ENCODE measurements around the gene CNN3.

The CNN3 gene

DNA sequence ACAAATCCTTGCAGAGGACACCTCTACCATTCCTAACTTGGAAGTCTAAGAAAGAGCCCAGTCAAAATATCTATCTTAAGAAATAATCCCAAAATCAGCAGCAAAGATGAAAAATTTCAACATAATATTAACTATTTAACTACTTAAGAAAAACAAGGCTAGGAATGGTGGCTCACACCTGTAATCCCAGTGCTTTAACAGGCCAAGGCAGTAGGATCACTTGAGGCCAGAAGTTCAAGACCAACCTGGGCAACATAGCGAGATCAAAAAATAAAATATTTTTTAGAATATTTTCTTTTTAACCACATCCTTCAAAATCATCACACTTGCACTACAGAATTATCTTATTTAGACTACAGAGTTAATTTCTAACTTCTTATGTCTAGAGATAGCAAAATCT lies 4.9 kb downstream of the CNN3 start:
- DNase-seq, result no peak

DNA sequence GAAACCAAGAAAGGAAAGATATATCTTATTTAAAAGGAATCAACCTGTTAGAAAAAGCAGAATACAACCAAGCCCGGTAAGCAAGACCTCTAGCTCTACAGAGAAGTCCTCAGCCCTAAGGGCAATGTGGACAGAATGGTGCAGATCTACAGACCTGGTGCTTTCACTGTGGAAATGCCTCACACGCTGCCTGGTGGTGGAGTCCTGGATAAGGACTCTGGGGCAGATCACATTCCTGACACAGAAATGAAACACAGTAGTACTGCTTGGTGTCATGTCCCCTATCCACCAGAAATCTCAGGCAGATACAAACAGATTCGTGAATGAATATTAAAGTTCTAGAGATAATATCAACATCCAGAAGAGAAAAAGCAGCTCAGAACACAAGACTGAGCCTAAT lies 6.8 kb downstream of the CNN3 start:
- no peak for DNase-seq

DNA sequence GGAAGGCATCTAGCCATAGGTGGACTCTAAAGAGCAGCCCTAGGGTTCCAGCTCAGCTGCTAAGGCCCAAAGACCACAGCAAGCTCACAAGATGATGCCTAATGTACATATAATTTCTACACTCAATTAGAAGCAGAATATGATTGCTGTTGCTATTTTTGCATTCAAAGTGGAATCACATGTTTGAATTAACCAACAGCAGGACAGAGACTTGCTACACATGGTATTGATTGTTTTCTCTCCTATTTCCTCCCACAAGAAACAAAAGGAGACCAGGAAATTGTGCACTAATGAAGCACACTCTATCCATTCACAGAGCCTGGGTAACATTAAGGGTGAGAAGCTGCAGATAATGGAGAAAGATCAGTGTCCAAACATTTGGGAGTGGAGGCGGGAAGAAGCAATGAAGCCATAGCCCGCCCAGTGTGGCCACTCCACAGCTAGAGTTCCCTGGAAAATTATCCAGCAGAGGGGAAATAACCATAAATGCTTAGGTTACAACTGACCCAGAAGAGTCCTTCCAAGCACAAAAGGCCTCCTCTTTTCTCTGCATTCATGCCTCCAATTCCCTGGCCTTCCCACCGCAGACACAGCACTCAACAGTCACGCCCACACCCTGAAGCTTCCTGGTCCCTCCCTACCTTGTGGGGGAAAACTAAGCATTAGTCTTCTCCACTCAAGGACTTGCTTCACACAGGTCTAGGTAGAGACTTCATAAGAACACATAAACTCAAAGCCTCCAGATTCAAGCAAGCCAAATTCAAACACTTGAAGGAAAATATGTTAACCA lies 7.5 kb downstream of the CNN3 start:
- no peak for DNase-seq

DNA sequence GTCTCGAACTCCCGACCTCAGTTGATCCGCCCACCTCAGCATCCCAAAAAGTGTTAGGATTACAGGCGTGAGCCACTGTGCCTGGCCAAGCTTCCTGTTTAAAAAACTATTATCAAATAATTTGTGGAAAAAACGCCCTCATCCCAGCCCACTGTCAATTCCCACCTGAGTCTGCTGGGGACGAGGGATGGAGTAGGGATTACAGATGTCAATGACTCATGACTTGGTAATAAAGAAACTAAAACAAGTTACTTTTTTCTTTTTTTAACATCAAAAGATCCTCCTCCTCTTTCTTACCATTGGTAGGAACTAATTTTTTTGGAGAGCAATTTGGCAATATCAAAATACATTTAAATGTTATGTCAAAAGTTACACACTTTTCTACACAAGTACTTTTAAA lies 9.7 kb downstream of the CNN3 start:
- DNase-seq, result no peak

GRCh38 chr1:94912263-94913184 lies 14.4 kb downstream of the CNN3 start:
- DNase-seq, result no peak

DNA sequence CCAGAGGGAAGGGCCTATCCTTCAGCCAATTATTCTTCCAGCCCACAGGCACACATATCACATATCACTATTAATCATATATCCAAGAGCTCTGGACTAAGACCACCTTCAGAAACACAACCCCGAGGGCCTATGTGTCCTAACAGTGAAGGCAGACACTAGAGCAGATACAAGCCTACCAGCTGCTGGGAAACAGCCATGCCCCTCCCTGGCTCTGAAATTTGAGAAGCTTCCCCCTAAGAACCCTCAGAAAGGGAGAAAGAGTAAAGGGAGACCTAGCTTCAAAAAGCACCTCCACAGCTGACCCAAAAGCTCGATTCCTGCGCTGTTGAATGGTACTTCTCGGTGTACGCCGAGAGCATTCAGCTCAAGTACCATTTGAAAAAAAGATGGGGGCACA lies 17.4 kb downstream of the CNN3 start:
- no peak for DNase-seq

DNA sequence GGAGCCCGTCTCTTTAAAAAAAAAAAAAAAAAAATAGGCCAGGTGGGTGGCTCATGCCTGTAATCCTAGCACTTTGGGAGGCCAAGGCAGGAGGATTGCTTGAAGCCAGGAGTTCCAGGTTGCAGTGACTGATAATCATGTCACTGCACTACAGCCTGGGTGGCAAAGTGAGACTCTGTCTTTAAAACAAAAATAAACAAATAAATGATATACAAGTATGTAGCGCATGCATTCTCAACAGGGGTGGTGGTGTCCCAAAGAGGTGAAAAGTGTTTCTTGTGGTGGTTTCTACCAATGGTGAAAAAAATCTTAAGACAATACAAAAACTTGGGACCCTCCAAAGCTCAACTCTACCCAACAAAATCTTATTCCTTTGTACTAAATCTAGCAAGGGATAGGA lies 17.9 kb downstream of the CNN3 start:
- DNase-seq, result no peak

- DNase-seq, result no peak
Measured at GRCh38 chr1:94908190-94908589, 18.7 kb downstream of the CNN3 start.

DNA sequence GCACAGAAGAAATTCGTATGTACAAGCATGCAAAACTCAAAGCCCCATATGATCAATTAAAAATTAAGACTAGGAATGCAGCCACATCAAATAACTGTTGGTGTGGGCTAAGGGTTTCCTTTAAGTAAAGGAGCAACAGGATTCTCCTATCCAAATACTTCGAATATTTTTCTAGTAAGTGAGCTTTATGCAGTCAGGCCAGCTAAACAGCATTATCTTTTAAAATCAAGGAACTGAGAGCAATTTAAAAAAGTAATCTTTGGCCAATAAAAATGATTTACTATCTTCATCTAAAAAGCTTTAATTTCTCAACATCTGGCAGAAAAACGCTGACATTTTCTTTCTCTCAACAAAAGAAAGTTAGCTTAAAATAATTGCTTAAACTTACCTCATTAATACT lies 19.8 kb downstream of the CNN3 start:
- DNase-seq, result no peak

GRCh38 chr1:94906382-94906781 lies 20.5 kb downstream of the CNN3 start:
- no peak for DNase-seq

- DNase-seq, result no peak
Measured at GRCh38 chr1:94905207-94905606, 21.7 kb downstream of the CNN3 start.

DNA sequence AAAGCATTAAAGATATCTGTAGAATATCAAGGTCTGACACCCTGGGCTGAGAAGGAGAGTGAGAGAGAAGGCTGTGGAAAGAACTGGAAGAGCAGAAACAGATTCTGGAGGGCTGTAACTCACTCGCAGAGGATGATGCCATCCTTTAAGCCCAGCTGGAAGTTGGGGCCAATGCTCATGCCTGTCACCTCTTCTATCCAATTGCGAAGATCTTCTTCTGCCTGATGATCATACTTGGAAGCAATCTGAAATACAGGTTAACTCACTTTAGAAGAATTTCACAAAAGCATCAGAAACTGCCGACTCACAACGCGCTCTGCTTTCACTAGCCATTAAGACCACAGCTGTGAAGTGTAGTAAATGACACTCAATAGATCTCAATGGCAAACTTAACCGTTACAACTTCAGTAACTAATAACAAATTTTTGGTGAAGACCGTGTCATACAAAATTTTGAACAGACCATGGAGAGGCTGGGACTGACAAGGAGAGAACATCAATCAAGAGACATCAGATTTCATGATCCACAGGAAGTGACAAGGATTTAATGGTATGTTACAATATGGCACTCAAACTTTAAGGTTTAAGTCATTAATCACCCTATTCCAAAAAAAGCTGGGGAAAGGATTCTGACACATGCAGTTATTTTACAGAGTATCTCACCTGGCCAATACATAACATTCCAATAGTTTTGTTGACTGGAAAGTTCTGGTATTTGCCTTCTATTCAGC lies 23.5 kb downstream of the CNN3 start:
- DNase-seq, result no peak

- no peak for DNase-seq
Measured at GRCh38 chr1:94901841-94902240, 25.1 kb downstream of the CNN3 start.

- DNase-seq, result no peak
Measured at GRCh38 chr1:94899756-94900155, 27.2 kb downstream of the CNN3 start.

- no peak for DNase-seq
Measured at GRCh38 chr1:94898491-94899385, 28.2 kb downstream of the CNN3 start.

DNA sequence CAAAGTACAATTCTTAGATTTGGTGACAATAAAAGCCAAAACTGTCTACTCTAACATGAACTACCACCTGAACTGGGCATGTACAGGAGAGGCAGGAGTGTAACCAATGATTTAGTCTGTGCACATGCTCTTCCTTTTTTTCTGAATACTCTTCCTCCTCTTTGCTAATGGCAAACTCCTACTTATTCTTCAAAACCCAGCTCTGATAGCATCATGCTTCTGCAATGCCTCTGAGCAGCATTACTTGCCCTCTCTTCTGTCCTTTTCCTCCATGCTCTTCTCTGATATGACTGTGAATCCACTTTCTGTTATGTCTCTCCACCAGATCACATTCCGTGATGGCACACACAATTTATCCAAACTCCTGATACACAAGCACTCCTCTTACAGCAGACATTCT lies 31.4 kb downstream of the CNN3 start:
- no peak for DNase-seq

- no peak for DNase-seq
Measured at GRCh38 chr1:94894630-94895029, 32.3 kb downstream of the CNN3 start.

- no peak for DNase-seq
Measured at GRCh38 chr1:94892604-94893254, 34.2 kb downstream of the CNN3 start.

DNA sequence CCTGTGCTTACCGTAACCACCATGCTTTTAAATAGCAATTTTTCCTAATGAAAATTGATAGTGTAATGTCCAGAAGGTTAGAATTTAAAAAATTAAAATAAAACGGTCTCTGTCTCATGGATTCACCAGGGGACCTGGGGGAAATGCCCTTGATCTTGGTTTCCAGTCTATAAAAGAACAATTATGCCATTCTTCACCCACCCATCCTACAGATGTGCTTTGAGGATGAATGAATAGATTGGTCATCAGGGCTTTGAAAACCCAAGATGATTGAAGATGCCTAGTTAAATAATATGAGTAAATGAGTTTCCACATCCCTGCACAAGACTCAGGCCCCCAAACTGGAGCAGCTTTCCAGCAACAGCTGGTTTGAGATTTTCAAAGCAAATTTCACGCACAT lies 38.7 kb downstream of the CNN3 start:
- no peak for DNase-seq

- no peak for DNase-seq
Measured at GRCh38 chr1:94887603-94888171, 39.2 kb downstream of the CNN3 start.

DNA sequence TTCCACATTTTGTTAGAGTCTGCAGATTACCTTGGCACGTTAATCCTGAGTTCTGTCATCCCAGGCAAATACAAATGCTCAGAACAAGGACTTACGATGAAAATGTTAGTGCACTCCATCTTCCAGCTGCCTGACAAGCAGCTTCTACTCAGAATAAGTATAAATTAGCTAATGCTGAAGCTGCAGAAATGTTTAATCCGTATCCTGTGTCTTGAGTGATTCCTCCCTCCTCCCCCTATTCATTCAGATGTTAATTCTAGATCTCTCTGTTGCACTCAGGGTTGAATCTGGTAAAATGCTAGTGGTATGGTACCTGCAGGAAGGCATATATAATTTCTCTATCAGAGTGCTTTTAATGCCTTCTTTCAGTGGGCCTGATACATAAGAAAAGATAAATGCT lies 39.8 kb downstream of the CNN3 start:
- no peak for DNase-seq

DNA sequence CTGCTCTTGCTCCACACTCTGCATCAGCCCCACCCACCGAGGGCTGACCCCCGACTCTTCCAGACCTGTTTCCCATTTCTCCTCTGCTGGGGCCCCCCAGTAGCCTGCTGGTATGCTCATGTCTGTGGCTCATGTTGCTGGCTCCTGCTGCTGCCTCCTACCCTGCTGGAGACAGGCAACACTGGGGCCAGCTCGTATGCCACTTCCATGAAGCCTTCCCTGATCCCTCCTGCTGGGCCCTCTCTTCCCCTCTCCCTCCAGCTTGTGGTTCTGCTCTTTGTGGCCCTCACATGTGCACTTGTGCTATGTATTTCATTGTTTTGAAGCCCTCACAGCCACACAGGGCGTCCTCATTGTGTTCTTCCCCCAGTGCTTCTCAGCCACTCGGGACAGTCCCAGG lies 40.5 kb downstream of the CNN3 start:
- DNase-seq, result no peak

Data from suppressor macrophage treated with lipopolysaccharide for 4 hours (primary cell).